ENCODE measurements around the gene DCP1B. TPM values are rescaled to one million over a fixed set of nuclear protein-coding genes. Genes with fewer than 3 reads are reported as not detected.

The DCP1B gene
- total and polyA plus RNA-seq, 2 donors (not counting 1 experiment from before 2014, with no cell fraction given) = 12.3 to 18.0 TPM

DNA sequence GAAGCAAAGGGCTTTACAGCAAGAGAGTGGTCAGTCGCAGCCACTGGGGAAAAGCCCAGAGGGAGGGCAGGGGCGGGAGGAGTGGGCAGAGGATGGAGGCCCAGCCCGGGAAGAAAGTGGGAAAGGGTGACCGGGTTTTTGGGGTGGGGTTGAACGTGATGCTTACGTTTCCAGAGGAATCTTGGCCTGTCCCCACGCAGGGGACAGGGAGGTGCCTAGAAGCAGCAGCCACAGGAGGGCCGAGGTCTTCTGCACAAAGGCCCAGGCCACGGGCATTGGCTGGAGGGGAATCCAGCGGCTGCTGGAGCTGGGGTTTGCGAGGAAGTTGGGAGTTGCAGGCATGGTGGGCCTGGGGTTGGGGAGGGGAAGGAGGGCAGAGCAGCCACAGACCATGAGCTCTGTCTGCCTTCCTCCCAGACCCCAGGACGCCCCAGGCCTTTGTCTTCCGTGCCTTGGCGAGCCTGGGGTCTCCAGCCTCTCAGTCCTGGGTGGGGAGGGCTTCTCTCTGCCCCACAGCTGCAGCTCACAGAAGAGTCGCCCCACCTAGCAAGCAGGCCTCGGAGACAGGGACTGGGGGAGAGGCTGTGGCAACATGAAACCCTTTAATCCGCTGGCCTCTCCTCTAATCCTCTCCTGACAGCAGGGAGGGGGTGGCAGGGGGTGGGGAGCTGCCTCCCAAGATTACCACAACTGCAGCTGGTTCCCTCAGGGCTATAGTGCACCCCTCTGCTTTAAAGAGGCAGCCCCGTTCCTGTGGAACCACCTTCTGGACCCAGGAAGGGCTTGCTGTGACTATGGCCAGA is 86.0 kb downstream of the DCP1B start, which contains the start of gene CACNA2D4:
Gene CACNA2D4 (minus strand): TSS at position 572 of the 803 bp plus-strand sequence. CDS start 179 bp downstream, at position 393.
- 22% methylated on average over 12 of the region's 18 CpGs for WGBS (ENCODE audit: insufficient coverage)
- H3K27ac ChIP-seq (ENCODE audit: low read length in 2 of 2) = peak within 1 kb of the TSS; percentile 85 to 90
- H3K4me2 ChIP-seq (replicated peaks; ENCODE audit: low read depth, low read length, poor library complexity, severe bottlenecking) = peak within 1 kb of the TSS; percentile 78

More for the DNA sequence above, 86.0 kb downstream of the DCP1B start, which contains the start of gene CACNA2D4:
- no peak for TF ChIP-seq EZH2 (IDR thresholded peaks at IDR 0.05; ENCODE audit: borderline replicate concordance, insufficient read depth, low read depth, low read length, poor library complexity, severe bottlenecking)
- TF ChIP-seq, protein P1, sequence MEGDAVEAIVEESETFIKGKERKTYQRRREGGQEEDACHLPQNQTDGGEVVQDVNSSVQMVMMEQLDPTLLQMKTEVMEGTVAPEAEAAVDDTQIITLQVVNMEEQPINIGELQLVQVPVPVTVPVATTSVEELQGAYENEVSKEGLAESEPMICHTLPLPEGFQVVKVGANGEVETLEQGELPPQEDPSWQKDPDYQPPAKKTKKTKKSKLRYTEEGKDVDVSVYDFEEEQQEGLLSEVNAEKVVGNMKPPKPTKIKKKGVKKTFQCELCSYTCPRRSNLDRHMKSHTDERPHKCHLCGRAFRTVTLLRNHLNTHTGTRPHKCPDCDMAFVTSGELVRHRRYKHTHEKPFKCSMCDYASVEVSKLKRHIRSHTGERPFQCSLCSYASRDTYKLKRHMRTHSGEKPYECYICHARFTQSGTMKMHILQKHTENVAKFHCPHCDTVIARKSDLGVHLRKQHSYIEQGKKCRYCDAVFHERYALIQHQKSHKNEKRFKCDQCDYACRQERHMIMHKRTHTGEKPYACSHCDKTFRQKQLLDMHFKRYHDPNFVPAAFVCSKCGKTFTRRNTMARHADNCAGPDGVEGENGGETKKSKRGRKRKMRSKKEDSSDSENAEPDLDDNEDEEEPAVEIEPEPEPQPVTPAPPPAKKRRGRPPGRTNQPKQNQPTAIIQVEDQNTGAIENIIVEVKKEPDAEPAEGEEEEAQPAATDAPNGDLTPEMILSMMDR (IDR thresholded peaks at IDR 0.05) = no peak
- ChIA-PET CTCF (interaction anchor here (1.3 to 3.7 kb wide), 3 partner anchors 22 to 127 kb away, joined by 3 to 40 read pairs (median 9); no protein-coding TSS in a partner anchor), POLR2A (interaction anchor here (0.6 kb wide), 1 partner anchor 13 kb away, joined by 3 read pairs; no protein-coding TSS in a partner anchor)
- Histone ChIP-seq H3K9ac (ENCODE audit: low read length) (peak within 1 kb of the TSS; percentile 77), H3K9me3 (ENCODE audit: control extremely low read depth in 1 of 3, control insufficient read depth in 2 of 3, insufficient read depth in 1 of 3, low read length in 2 of 3) (peaks cover 0 to 4% (median 0%) of the 10 kb centered on the region in 3 donors), H3K36me3 (replicated peaks in 1 of 2; ENCODE audit: control extremely low read depth in 1 of 2, control insufficient read depth in 1 of 2, extremely low read depth in 1 of 2, insufficient read depth in 2 of 2, low read length in 1 of 2) (no peaks in the 10 kb centered on the region), H3K27me3 (replicated peaks in 1 of 4; ENCODE audit: control extremely low read depth in 1 of 4, control insufficient read depth in 3 of 4, insufficient read depth in 4 of 4, low read length in 3 of 4) (no peaks in the 10 kb centered on the region), H3K4me3 (ENCODE audit: control extremely low read depth in 1 of 5, extremely low read depth in 1 of 5, insufficient read depth in 1 of 5, low read depth in 2 of 5, low read length in 4 of 5) (peak within 1 kb of the TSS; percentile 48 to 72 (median 67)), H3K79me2 (ENCODE audit: control insufficient read depth, insufficient read depth, low read length) (peaks cover 20% of the 10 kb centered on the region), H2AFZ (ENCODE audit: insufficient read depth, low read depth, low read length, poor library complexity, severe bottlenecking) (peak within 1 kb of the TSS; percentile 83), H3K4me1 (ENCODE audit: control insufficient read depth in 2 of 2, insufficient read depth in 2 of 2, low read length in 2 of 2) (peaks cover 44% of the 10 kb centered on the region in 2 donors), H4K20me1 (ENCODE audit: control insufficient read depth, insufficient read depth, low read length, poor library complexity, severe bottlenecking) (no peaks in the 10 kb centered on the region)
- Mint-ChIP-seq H3K4me3 (peak within 1 kb of the TSS; percentile 90), H3K4me1 (peaks cover 41% of the 10 kb centered on the region), H3K27ac (peak within 1 kb of the TSS; percentile 96), H3K27me3 (peaks cover 19% of the 10 kb centered on the region), H3K9me3 (ENCODE audit: insufficient read depth) (no peaks in the 10 kb centered on the region)
- DNase-seq = peak; percentile 27
- no peak for ATAC-seq (ENCODE audit: low read depth)
- intact Hi-C loops (cut with micrococcal nuclease) = no loop called here
